Measurements from ENCODE around the gene PPP1R12B. TPM values are rescaled to one million over a fixed set of nuclear protein-coding genes. Genes with fewer than 3 reads are reported as not detected.
"Not testable (repeated sequence)": the region's sequence is repeated elsewhere in the genome, so short reads cannot be mapped to it uniquely, and the experiment has no call there.

PPP1R12B gene
- total and polyA plus RNA-seq, 2 experiments from 2014 or later = 13.2 to 13.8 TPM

- not testable (repeated sequence) for H3K36me3 ChIP-seq (ENCODE audit: insufficient read depth); H4K20me1 ChIP-seq (replicated peaks; ENCODE audit: insufficient read depth); H2AFZ ChIP-seq; H3K4me2 ChIP-seq; H3K4me1 ChIP-seq (ENCODE audit: insufficient read depth); H3K27me3 ChIP-seq (ENCODE audit: insufficient read depth); H3K36me3 Mint-ChIP-seq (ENCODE audit: low read depth); H3K4me1 Mint-ChIP-seq; H3K79me2 ChIP-seq (replicated peaks; ENCODE audit: insufficient read depth); H3K9me2 ChIP-seq (ENCODE audit: insufficient read depth); ATAC-seq; DNase-seq (ENCODE audit: low spot score); H3K27me3 Mint-ChIP-seq (ENCODE audit: insufficient read depth, low read depth, poor library complexity); H3F3A ChIP-seq (replicated peaks; ENCODE audit: low read depth); H3K4me3 ChIP-seq; H3K9me3 Mint-ChIP-seq; H3K4me3 Mint-ChIP-seq
- 0 out of 2 replicates have a peak overlapping the region, but pooled peaks have one; percentile 19 for H3K27ac ChIP-seq (ENCODE audit: low read depth)
- 0 out of 2 replicates have a peak overlapping the region, but pooled peaks have one; percentile 1 for H3K27ac Mint-ChIP-seq
Measured at GRCh38 chr1:202545647-202546303, 197.3 kb downstream of the PPP1R12B start.

DNA sequence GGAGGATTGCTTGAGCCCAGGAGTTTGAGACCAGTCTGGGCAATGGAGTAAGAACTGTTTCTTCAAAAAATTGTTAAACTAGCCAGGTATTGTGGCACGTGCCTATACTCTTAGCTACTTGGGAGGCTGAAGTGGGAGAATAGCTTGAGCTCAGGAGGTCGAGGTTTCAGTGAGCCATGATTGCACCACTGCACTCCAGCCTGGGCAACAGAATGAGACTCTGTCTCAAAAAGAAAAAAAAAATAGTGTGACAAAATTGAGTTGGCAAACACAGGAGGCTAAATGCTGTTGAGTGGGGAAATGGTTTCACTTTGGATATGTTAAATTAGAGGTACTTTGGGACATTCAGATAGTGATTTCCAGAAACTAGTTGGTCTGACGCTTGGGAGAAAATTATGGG, 197.9 kb downstream of the PPP1R12B start:
- not testable (repeated sequence) for H4K20me1 ChIP-seq (replicated peaks; ENCODE audit: insufficient read depth); H2AFZ ChIP-seq; ATAC-seq; H3K4me1 Mint-ChIP-seq; H3K27ac ChIP-seq (ENCODE audit: low read depth); DNase-seq (ENCODE audit: low spot score); H3K4me3 Mint-ChIP-seq; H3F3A ChIP-seq (replicated peaks; ENCODE audit: low read depth); H3K9me3 Mint-ChIP-seq; H3K4me2 ChIP-seq; H3K4me1 ChIP-seq (ENCODE audit: insufficient read depth); H3K4me3 ChIP-seq; H3K27me3 ChIP-seq (ENCODE audit: insufficient read depth); H3K9me2 ChIP-seq (ENCODE audit: insufficient read depth); H3K79me2 ChIP-seq (replicated peaks; ENCODE audit: insufficient read depth); H3K36me3 Mint-ChIP-seq (ENCODE audit: low read depth); H3K27me3 Mint-ChIP-seq (ENCODE audit: insufficient read depth, low read depth, poor library complexity); H3K36me3 ChIP-seq (ENCODE audit: insufficient read depth)
- H3K27ac Mint-ChIP-seq = 0 out of 2 replicates have a peak overlapping the region, but pooled peaks have one; percentile 1

GRCh38 chr1:202546796-202547195, 198.3 kb downstream of the PPP1R12B start:
- H3K27ac ChIP-seq (ENCODE audit: low read depth); H3K36me3 ChIP-seq (ENCODE audit: insufficient read depth); H2AFZ ChIP-seq; H3K9me3 Mint-ChIP-seq; H3K79me2 ChIP-seq (replicated peaks; ENCODE audit: insufficient read depth); ATAC-seq; H3K4me1 ChIP-seq (ENCODE audit: insufficient read depth); H3K4me3 ChIP-seq; H3K4me3 Mint-ChIP-seq; H3K27me3 ChIP-seq (ENCODE audit: insufficient read depth); H3K9me2 ChIP-seq (ENCODE audit: insufficient read depth); H3F3A ChIP-seq (replicated peaks; ENCODE audit: low read depth); H3K4me2 ChIP-seq; H3K27me3 Mint-ChIP-seq (ENCODE audit: insufficient read depth, low read depth, poor library complexity); H3K4me1 Mint-ChIP-seq; H3K27ac Mint-ChIP-seq; H3K36me3 Mint-ChIP-seq (ENCODE audit: low read depth); H4K20me1 ChIP-seq (replicated peaks; ENCODE audit: insufficient read depth); DNase-seq (ENCODE audit: low spot score): not testable (repeated sequence)

DNA sequence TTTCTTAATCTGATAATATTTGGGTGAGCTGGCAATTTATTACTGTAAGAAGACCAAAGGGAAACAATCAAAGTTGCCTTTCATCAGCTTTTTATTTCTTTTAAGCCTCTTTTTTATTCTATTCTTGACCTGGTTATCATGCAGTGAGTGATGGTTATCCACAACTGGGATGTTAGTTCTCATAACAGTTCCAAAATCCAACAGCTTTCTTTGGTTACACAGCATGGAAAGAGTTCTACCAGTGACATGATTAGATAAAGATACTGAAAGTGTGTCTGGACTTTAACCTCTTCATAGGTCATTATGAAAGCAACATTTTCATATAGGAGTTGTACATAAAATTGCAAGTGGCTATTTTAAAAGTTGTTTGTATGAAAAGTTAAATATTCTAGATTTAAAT, 198.7 kb downstream of the PPP1R12B start:
- H3K27me3 Mint-ChIP-seq (ENCODE audit: insufficient read depth, low read depth, poor library complexity) = peaks cover 6% of the 10 kb centered on the region
- no peaks in the 10 kb centered on the region for H3K79me2 ChIP-seq (replicated peaks; ENCODE audit: insufficient read depth)
- H3F3A ChIP-seq (replicated peaks; ENCODE audit: low read depth) = no peaks in the 10 kb centered on the region
- no peaks in the 10 kb centered on the region for H3K9me2 ChIP-seq (ENCODE audit: insufficient read depth)
- H3K4me1 Mint-ChIP-seq = no peaks in the 10 kb centered on the region
- no peak overlapping the region for H2AFZ ChIP-seq
- no peaks in the 10 kb centered on the region for H3K9me3 Mint-ChIP-seq
- no peak overlapping the region for H3K27ac Mint-ChIP-seq
- H3K36me3 Mint-ChIP-seq (ENCODE audit: low read depth) = no peaks in the 10 kb centered on the region
- no peak overlapping the region for H3K27ac ChIP-seq (ENCODE audit: low read depth)
- no peak overlapping the region for H3K4me3 Mint-ChIP-seq
- no peaks in the 10 kb centered on the region for H3K36me3 ChIP-seq (ENCODE audit: insufficient read depth)
- H3K4me1 ChIP-seq (ENCODE audit: insufficient read depth) = no peaks in the 10 kb centered on the region
- ATAC-seq (no peak), DNase-seq (ENCODE audit: low spot score) (no peak)
- H3K4me2 ChIP-seq = no peak overlapping the region
- H4K20me1 ChIP-seq (replicated peaks; ENCODE audit: insufficient read depth) = no peaks in the 10 kb centered on the region
- no peak overlapping the region for H3K4me3 ChIP-seq
- H3K27me3 ChIP-seq (ENCODE audit: insufficient read depth) = no peaks in the 10 kb centered on the region
- TF ChIP-seq CREB1 (CRISPR knock-in tag; IDR thresholded peaks at IDR 0.05; ENCODE audit: low read depth) = no peak
- TF ChIP-seq, protein P1, sequence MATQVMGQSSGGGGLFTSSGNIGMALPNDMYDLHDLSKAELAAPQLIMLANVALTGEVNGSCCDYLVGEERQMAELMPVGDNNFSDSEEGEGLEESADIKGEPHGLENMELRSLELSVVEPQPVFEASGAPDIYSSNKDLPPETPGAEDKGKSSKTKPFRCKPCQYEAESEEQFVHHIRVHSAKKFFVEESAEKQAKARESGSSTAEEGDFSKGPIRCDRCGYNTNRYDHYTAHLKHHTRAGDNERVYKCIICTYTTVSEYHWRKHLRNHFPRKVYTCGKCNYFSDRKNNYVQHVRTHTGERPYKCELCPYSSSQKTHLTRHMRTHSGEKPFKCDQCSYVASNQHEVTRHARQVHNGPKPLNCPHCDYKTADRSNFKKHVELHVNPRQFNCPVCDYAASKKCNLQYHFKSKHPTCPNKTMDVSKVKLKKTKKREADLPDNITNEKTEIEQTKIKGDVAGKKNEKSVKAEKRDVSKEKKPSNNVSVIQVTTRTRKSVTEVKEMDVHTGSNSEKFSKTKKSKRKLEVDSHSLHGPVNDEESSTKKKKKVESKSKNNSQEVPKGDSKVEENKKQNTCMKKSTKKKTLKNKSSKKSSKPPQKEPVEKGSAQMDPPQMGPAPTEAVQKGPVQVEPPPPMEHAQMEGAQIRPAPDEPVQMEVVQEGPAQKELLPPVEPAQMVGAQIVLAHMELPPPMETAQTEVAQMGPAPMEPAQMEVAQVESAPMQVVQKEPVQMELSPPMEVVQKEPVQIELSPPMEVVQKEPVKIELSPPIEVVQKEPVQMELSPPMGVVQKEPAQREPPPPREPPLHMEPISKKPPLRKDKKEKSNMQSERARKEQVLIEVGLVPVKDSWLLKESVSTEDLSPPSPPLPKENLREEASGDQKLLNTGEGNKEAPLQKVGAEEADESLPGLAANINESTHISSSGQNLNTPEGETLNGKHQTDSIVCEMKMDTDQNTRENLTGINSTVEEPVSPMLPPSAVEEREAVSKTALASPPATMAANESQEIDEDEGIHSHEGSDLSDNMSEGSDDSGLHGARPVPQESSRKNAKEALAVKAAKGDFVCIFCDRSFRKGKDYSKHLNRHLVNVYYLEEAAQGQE (IDR thresholded peaks at IDR 0.05; ENCODE audit: unreplicated experiment) = no peak
- no peak for TF ChIP-seq EZH2phosphoT487 (IDR thresholded peaks at IDR 0.05; ENCODE audit: unreplicated experiment)
- TF ChIP-seq EZH2 (IDR thresholded peaks at IDR 0.05; ENCODE audit: low read depth, unreplicated experiment) = no peak
- no peak for TF ChIP-seq ZNF331 (CRISPR knock-in tag; IDR thresholded peaks at IDR 0.05; ENCODE audit: low read depth)
- no peak for TF ChIP-seq NANOG (IDR thresholded peaks at IDR 0.05; ENCODE audit: borderline replicate concordance)
- no peak for TF ChIP-seq POLR2AphosphoS5 (IDR thresholded peaks at IDR 0.05; ENCODE audit: low read depth)
- no peak for TF ChIP-seq ZNF114 (CRISPR knock-in tag; IDR thresholded peaks at IDR 0.05)
- TF ChIP-seq, protein P2, sequence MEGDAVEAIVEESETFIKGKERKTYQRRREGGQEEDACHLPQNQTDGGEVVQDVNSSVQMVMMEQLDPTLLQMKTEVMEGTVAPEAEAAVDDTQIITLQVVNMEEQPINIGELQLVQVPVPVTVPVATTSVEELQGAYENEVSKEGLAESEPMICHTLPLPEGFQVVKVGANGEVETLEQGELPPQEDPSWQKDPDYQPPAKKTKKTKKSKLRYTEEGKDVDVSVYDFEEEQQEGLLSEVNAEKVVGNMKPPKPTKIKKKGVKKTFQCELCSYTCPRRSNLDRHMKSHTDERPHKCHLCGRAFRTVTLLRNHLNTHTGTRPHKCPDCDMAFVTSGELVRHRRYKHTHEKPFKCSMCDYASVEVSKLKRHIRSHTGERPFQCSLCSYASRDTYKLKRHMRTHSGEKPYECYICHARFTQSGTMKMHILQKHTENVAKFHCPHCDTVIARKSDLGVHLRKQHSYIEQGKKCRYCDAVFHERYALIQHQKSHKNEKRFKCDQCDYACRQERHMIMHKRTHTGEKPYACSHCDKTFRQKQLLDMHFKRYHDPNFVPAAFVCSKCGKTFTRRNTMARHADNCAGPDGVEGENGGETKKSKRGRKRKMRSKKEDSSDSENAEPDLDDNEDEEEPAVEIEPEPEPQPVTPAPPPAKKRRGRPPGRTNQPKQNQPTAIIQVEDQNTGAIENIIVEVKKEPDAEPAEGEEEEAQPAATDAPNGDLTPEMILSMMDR (conservative IDR thresholded peaks at IDR 0.05; ENCODE audit: low read depth in 2 of 2) = no peak
